ENCODE data around the gene ZNF606.
A peak's percentile ranks its signal among the peaks of the same experiment; 100 is the strongest.
"Not testable (repeated sequence)": the region's sequence is repeated elsewhere in the genome, so short reads cannot be mapped to it uniquely, and the experiment has no call there.

Gene ZNF606

GRCh38 chr19:58033741-58034476 lies 31.3 kb upstream of the ZNF606 start, which contains the start of gene ZSCAN1:
TSS of gene ZSCAN1 (plus strand) at chr19:58034025. CDS start at chr19:58037837, 3,812 bp downstream.
- H3K4me3 Mint-ChIP-seq, result no peak within 1 kb of the TSS
- peaks cover 29% of the 10 kb centered on the region for H3K27me3 Mint-ChIP-seq

GRCh38 chr19:58024661-58025060 lies 22.0 kb upstream of the ZNF606 start:
- no peaks in the 10 kb centered on the region for H3K4me1 Mint-ChIP-seq (ENCODE audit: low read depth)
- DNase-seq, result no peak
- H3K36me3 Mint-ChIP-seq (ENCODE audit: low read depth), result peaks cover 14% of the 10 kb centered on the region
- H3K4me3 Mint-ChIP-seq, result no peak overlapping the region
- H3K27ac Mint-ChIP-seq, result no peak overlapping the region
- H3K9me3 Mint-ChIP-seq, result peaks cover 32% of the 10 kb centered on the region
- H3K27me3 Mint-ChIP-seq, result no peaks in the 10 kb centered on the region

More at GRCh38 chr19:58033741-58034476, 31.3 kb upstream of the ZNF606 start, which contains the start of gene ZSCAN1:
- H3K27ac Mint-ChIP-seq, result no peak within 1 kb of the TSS
- H3K4me1 Mint-ChIP-seq (ENCODE audit: low read depth), result peaks cover 3% of the 10 kb centered on the region
- peaks cover 26% of the 10 kb centered on the region for H3K36me3 Mint-ChIP-seq (ENCODE audit: low read depth)
- peak; percentile 32 for DNase-seq
- peaks cover 34% of the 10 kb centered on the region for H3K9me3 Mint-ChIP-seq

GRCh38 chr19:58022283-58022660 lies 19.7 kb upstream of the ZNF606 start:
- H3K9me3 Mint-ChIP-seq, result peaks cover 28% of the 10 kb centered on the region
- H3K36me3 Mint-ChIP-seq (ENCODE audit: low read depth), result peaks cover 13% of the 10 kb centered on the region
- no peaks in the 10 kb centered on the region for H3K4me1 Mint-ChIP-seq (ENCODE audit: low read depth)
- no peak overlapping the region for H3K27ac Mint-ChIP-seq
- no peak overlapping the region for H3K4me3 Mint-ChIP-seq
- DNase-seq, result no peak
- peaks cover 5% of the 10 kb centered on the region for H3K27me3 Mint-ChIP-seq

- Mint-ChIP-seq H3K27me3 (peaks cover 10% of the 10 kb centered on the region), H3K27ac (no peak overlapping the region), H3K36me3 (ENCODE audit: low read depth) (peaks cover 17% of the 10 kb centered on the region), H3K4me3 (no peak overlapping the region), H3K9me3 (peaks cover 33% of the 10 kb centered on the region), H3K4me1 (ENCODE audit: low read depth) (no peaks in the 10 kb centered on the region)
- peak; percentile 38 for DNase-seq
Observed at GRCh38 chr19:58021541-58022282, 19.1 kb upstream of the ZNF606 start.

- H3K27ac Mint-ChIP-seq, result no peak overlapping the region
- H3K9me3 Mint-ChIP-seq, result peaks cover 32% of the 10 kb centered on the region
- no peak overlapping the region for H3K4me3 Mint-ChIP-seq
- H3K36me3 Mint-ChIP-seq (ENCODE audit: low read depth), result peaks cover 20% of the 10 kb centered on the region
- no peak for DNase-seq
- H3K27me3 Mint-ChIP-seq, result peaks cover 17% of the 10 kb centered on the region
- H3K4me1 Mint-ChIP-seq (ENCODE audit: low read depth), result no peaks in the 10 kb centered on the region
Observed at GRCh38 chr19:58020129-58020528, 17.5 kb upstream of the ZNF606 start.

GRCh38 chr19:58014141-58014540 lies 11.5 kb upstream of the ZNF606 start:
- peaks cover 26% of the 10 kb centered on the region for H3K36me3 Mint-ChIP-seq (ENCODE audit: low read depth)
- peaks cover 28% of the 10 kb centered on the region for H3K27me3 Mint-ChIP-seq
- H3K27ac Mint-ChIP-seq, result no peak overlapping the region
- H3K9me3 Mint-ChIP-seq, result peaks cover 46% of the 10 kb centered on the region
- H3K4me3 Mint-ChIP-seq, result no peak overlapping the region
- no peak for DNase-seq
- peaks cover 3% of the 10 kb centered on the region for H3K4me1 Mint-ChIP-seq (ENCODE audit: low read depth)

GRCh38 chr19:58010507-58010906 lies 7.9 kb upstream of the ZNF606 start:
- H3K27ac Mint-ChIP-seq, result no peak overlapping the region
- H3K9me3 Mint-ChIP-seq, result peaks cover 62% of the 10 kb centered on the region
- no peak overlapping the region for H3K4me3 Mint-ChIP-seq

GRCh38 chr19:58009666-58010301 lies 7.2 kb upstream of the ZNF606 start:
- Mint-ChIP-seq H3K4me1 (ENCODE audit: low read depth) (peaks cover 5% of the 10 kb centered on the region), H3K27ac (no peak overlapping the region), H3K36me3 (ENCODE audit: low read depth) (peaks cover 55% of the 10 kb centered on the region), H3K4me3 (peak overlapping the region; percentile 69), H3K27me3 (peaks cover 15% of the 10 kb centered on the region), H3K9me3 (peaks cover 65% of the 10 kb centered on the region)
- DNase-seq, result peak; percentile 64

More at GRCh38 chr19:58010507-58010906, 7.9 kb upstream of the ZNF606 start:
- H3K27me3 Mint-ChIP-seq, result peaks cover 15% of the 10 kb centered on the region
- peaks cover 47% of the 10 kb centered on the region for H3K36me3 Mint-ChIP-seq (ENCODE audit: low read depth)
- no peak for DNase-seq
- peaks cover 5% of the 10 kb centered on the region for H3K4me1 Mint-ChIP-seq (ENCODE audit: low read depth)

GRCh38 chr19:58009301-58009665 lies 6.7 kb upstream of the ZNF606 start:
- H3K4me1 Mint-ChIP-seq (ENCODE audit: low read depth), result peaks cover 9% of the 10 kb centered on the region
- H3K27ac Mint-ChIP-seq, result no peak overlapping the region
- H3K4me3 Mint-ChIP-seq, result peak overlapping the region; percentile 69
- peaks cover 65% of the 10 kb centered on the region for H3K9me3 Mint-ChIP-seq
- H3K36me3 Mint-ChIP-seq (ENCODE audit: low read depth), result peaks cover 60% of the 10 kb centered on the region
- peaks cover 15% of the 10 kb centered on the region for H3K27me3 Mint-ChIP-seq
- DNase-seq, result no peak

GRCh38 chr19:58008877-58009276 lies 6.3 kb upstream of the ZNF606 start:
- H3K4me1 Mint-ChIP-seq (ENCODE audit: low read depth), result peaks cover 13% of the 10 kb centered on the region
- H3K36me3 Mint-ChIP-seq (ENCODE audit: low read depth), result peaks cover 64% of the 10 kb centered on the region
- H3K4me3 Mint-ChIP-seq, result peak overlapping the region; percentile 69
- H3K27ac Mint-ChIP-seq, DNase-seq: not testable (repeated sequence)
- H3K9me3 Mint-ChIP-seq, result peaks cover 66% of the 10 kb centered on the region
- H3K27me3 Mint-ChIP-seq, result peaks cover 15% of the 10 kb centered on the region

- no peak overlapping the region for H3K27ac Mint-ChIP-seq
- no peak overlapping the region for H3K4me3 Mint-ChIP-seq
- DNase-seq, result no peak
- peaks cover 71% of the 10 kb centered on the region for H3K36me3 Mint-ChIP-seq (ENCODE audit: low read depth)
- H3K27me3 Mint-ChIP-seq, result peaks cover 11% of the 10 kb centered on the region
- H3K4me1 Mint-ChIP-seq (ENCODE audit: low read depth), result peaks cover 22% of the 10 kb centered on the region
- H3K9me3 Mint-ChIP-seq, result peaks cover 58% of the 10 kb centered on the region
Observed at GRCh38 chr19:58007285-58007684, 4.7 kb upstream of the ZNF606 start.

- H3K36me3 Mint-ChIP-seq (ENCODE audit: low read depth), result peaks cover 94% of the 10 kb centered on the region
Observed at GRCh38 chr19:58003174-58003828, 681 bp upstream of the ZNF606 start.

GRCh38 chr19:58001895-58002369 lies 688 bp downstream of the ZNF606 start:
- Mint-ChIP-seq H3K27me3 (no peaks in the 10 kb centered on the region), H3K27ac (peak overlapping the region; percentile 75), H3K4me3 (peak overlapping the region; percentile 80), H3K4me1 (ENCODE audit: low read depth) (peaks cover 31% of the 10 kb centered on the region), H3K36me3 (ENCODE audit: low read depth) (peaks cover 97% of the 10 kb centered on the region), H3K9me3 (peaks cover 65% of the 10 kb centered on the region)
- DNase-seq, result no peak

More at GRCh38 chr19:58003174-58003828, 681 bp upstream of the ZNF606 start:
- Mint-ChIP-seq H3K9me3 (peaks cover 64% of the 10 kb centered on the region), H3K27me3 (no peaks in the 10 kb centered on the region), H3K4me3 (peak overlapping the region; percentile 80), H3K27ac (peak overlapping the region; percentile 86), H3K4me1 (ENCODE audit: low read depth) (peaks cover 31% of the 10 kb centered on the region)
- DNase-seq, result no peak

- no peaks in the 10 kb centered on the region for H3K27me3 Mint-ChIP-seq
- peak overlapping the region; percentile 80 for H3K4me3 Mint-ChIP-seq
- H3K9me3 Mint-ChIP-seq, result peaks cover 65% of the 10 kb centered on the region
- no peak for DNase-seq
- H3K36me3 Mint-ChIP-seq (ENCODE audit: low read depth), result peaks cover 96% of the 10 kb centered on the region
- no peak overlapping the region for H3K27ac Mint-ChIP-seq
- peaks cover 31% of the 10 kb centered on the region for H3K4me1 Mint-ChIP-seq (ENCODE audit: low read depth)
Observed at GRCh38 chr19:58000677-58001076, 1.9 kb downstream of the ZNF606 start.

Data from activated T-cell treated with anti-CD3 and anti-CD28 coated beads, Interleukin-2, amount 50 U/mL, for 24 hours (primary cell).